Cardiac muscle cell (in vitro differentiated cells and primary cell): ENCODE results near the gene WDSUB1. TPM values are rescaled to one million over a fixed set of nuclear protein-coding genes. Genes with fewer than 3 reads are reported as not detected.

ENCODE experiments used
- DNase-seq, 2 donors: peaks; one replicate each; pipeline versions ENCODE4 v3.0.0 to v3.0.0-alpha.2; 2010 to 2017; ENCODE audit warnings: low read depth in 1 of 2, low spot score in 1 of 2
- H3K27ac ChIP-seq: fragments of 200-600 bp; sonication (generic); 2 replicates; pipeline ENCODE4 v1.5.1; 2016
- H3K27me3 ChIP-seq: fragments of 200-600 bp; sonication (generic); 2 replicates; pipeline ENCODE4 v1.6.0; 2016; ENCODE audit warnings: control low read depth
- H3K36me3 ChIP-seq: fragments of 200-600 bp; sonication (generic); 2 replicates; pipeline ENCODE4 v1.5.1; 2016; ENCODE audit warnings: control low read depth
- H3K4me1 ChIP-seq: fragments of 200-600 bp; sonication (generic); 2 replicates; pipeline ENCODE4 v1.8.1; 2017; ENCODE audit warnings: low read depth, mild to moderate bottlenecking, mixed run types
- H3K4me3 ChIP-seq: fragments of 200-600 bp; sonication (generic); 2 replicates; pipeline ENCODE4 v1.5.1; 2016; ENCODE audit warnings: mild to moderate bottlenecking
- H3K9me3 ChIP-seq: fragments of 200-600 bp; sonication (generic); 2 replicates; pipeline ENCODE4 v1.5.1; 2017; ENCODE audit warnings: low read depth, mild to moderate bottlenecking, control low read depth
- polyA plus RNA-seq: library from polyadenylated mRNA; unstranded; fragments of >200 nt; fragmentation: Nextera tagmentation; extraction: Ambion mirVana; gene quantifications from 2 replicates; pipeline ENCODE4 v1.2.1, GENCODE V29; 2016
- total RNA-seq: library from RNA; depleted of rRNA; stranded (reverse); fragments of >200 nt; gene quantifications from 2 replicates; pipeline ENCODE4 v1.2.3, GENCODE V29; 2016
- TF ChIP-seq, protein P1 (sequence below): IDR thresholded peaks from 2 replicates; pipeline ENCODE4 v1.5.1; 2012; ENCODE audit warnings: low read depth, mild to moderate bottlenecking, low read length

Gene WDSUB1
- total and polyA plus RNA-seq, 2 experiments from 2014 or later = 13.4 to 13.6 TPM

DNA sequence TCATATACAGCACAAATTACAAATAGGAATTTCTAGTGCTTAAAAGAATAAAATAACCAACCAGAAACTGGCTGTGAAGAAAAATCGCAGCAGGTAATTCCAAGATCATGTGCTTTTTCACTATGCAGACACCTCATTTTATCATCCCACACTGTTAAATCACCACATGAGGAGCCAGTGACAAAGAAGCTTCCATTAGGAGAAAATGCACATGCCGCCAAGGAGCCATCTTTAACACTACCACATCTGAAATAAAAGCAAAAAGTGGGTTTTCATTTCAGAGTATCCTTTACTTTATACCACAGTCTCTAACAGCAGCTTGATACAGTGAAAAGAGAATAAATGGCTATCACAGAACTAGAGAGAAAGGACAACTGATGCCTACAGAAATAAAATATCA is 6.8 kb downstream of the WDSUB1 start:
- H3K4me3 ChIP-seq = no peak overlapping the region
- no peak for DNase-seq
- TF ChIP-seq, protein P1, sequence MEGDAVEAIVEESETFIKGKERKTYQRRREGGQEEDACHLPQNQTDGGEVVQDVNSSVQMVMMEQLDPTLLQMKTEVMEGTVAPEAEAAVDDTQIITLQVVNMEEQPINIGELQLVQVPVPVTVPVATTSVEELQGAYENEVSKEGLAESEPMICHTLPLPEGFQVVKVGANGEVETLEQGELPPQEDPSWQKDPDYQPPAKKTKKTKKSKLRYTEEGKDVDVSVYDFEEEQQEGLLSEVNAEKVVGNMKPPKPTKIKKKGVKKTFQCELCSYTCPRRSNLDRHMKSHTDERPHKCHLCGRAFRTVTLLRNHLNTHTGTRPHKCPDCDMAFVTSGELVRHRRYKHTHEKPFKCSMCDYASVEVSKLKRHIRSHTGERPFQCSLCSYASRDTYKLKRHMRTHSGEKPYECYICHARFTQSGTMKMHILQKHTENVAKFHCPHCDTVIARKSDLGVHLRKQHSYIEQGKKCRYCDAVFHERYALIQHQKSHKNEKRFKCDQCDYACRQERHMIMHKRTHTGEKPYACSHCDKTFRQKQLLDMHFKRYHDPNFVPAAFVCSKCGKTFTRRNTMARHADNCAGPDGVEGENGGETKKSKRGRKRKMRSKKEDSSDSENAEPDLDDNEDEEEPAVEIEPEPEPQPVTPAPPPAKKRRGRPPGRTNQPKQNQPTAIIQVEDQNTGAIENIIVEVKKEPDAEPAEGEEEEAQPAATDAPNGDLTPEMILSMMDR = no peak
- no peak overlapping the region for H3K27ac ChIP-seq
- H3K4me1 ChIP-seq = no peaks in the 10 kb centered on the region
- H3K27me3 ChIP-seq = no peaks in the 10 kb centered on the region
- H3K36me3 ChIP-seq = peaks cover 9% of the 10 kb centered on the region
- no peaks in the 10 kb centered on the region for H3K9me3 ChIP-seq

DNA sequence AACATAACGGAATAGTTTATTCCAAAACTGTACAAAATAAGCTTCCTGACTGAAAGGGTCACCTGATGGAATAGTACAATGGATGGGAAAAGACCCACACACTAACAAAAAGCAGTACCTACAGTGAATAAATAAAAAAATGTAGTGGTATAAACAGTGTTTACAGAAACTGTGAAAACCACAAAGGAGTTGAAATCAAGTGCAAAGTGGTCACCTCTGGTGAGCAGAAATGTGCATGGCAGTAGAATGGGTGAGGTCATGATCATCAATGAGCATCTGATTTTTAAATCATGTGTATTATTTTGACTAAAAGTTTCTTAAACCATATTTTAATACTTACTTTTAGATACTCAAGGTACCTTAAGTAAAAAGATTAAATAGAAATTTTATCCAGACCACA is 11.4 kb downstream of the WDSUB1 start:
- TF ChIP-seq, protein P1 = no peak
- Histone ChIP-seq H3K9me3 (no peaks in the 10 kb centered on the region), H3K36me3 (peaks cover 3% of the 10 kb centered on the region), H3K27ac (no peak overlapping the region), H3K27me3 (no peaks in the 10 kb centered on the region), H3K4me1 (peaks cover 13% of the 10 kb centered on the region), H3K4me3 (no peak overlapping the region)
- no peak for DNase-seq

DNA sequence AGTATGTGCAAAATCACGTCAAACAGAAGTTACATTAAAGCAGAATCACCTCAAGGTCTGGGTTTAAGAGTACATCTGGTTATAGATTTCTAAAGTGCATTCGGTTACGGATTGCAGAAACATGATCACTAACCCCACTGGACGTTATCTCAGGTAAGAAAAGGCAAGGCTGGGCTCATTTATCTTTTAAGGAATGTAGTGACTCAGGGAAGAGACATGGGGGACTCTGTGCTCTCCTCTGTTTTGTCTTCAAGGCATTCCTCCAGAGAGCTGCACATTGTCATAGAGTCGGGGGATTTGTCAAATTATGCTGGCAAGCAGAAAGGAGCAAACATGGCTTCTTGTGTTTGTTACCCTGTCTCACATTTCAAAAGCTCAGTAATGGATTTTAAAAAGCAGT is 14.3 kb downstream of the WDSUB1 start:
- H3K27ac ChIP-seq = peak overlapping the region; percentile 77
- H3K9me3 ChIP-seq = no peaks in the 10 kb centered on the region
- peak in 1 of 2 donors; percentile 7 for DNase-seq

DNA sequence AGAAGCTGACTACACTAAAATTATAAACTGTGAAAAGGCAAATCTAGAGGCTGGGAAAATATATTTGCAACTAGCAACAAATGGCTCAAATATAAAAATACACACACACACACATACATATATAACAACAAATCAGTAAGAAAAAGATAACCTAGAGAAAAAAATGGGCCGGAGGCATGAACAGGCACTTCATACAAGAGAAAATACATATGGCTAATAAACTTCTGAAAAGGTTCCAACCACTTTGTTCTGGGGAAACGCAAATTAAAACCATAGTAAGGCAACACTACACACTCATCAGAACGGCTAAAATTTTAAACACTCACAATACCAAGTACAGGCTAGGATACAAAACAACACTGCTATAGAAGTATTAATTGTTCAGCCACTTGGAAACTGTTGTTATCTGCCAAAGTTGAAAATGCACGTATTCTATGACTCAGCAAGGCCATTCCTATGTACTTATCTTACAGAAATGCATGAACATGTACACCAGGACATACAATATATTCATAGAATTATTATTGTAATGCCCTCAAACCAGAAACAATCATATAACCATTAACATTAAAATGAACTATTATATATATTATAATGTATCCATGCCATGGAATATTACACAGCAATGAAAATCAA is 15.6 kb downstream of the WDSUB1 start:
- Histone ChIP-seq H3K36me3 (no peaks in the 10 kb centered on the region), H3K27me3 (no peaks in the 10 kb centered on the region), H3K4me1 (peaks cover 13% of the 10 kb centered on the region), H3K27ac (no peak overlapping the region), H3K9me3 (no peaks in the 10 kb centered on the region), H3K4me3 (no peak overlapping the region)
- no peak for DNase-seq
- TF ChIP-seq, protein P1 = no peak

More for the DNA sequence above, 14.3 kb downstream of the WDSUB1 start:
- Histone ChIP-seq H3K36me3 (no peaks in the 10 kb centered on the region), H3K4me1 (peaks cover 13% of the 10 kb centered on the region), H3K4me3 (no peak overlapping the region), H3K27me3 (no peaks in the 10 kb centered on the region)
- TF ChIP-seq, protein P1 = no peak

DNA sequence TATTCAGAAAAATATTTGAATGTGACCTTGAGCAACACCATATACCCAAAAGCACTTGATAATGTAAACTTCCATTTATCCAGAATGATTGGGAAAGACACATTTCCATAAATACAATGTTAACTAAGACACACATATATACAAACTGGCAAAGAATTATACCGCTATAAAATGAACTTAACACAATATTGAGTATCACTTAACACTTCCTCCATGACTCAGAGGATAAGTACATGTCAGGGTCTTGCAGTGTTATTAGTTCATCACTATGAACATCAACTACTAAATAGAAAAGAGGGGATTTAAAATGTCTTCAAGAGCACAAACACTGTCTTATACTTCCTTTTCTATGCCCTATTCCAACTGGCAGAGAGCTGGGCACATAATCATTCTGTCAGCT is 18.6 kb downstream of the WDSUB1 start:
- TF ChIP-seq, protein P1 = no peak
- Histone ChIP-seq H3K4me3 (no peak overlapping the region), H3K4me1 (peaks cover 32% of the 10 kb centered on the region), H3K9me3 (no peaks in the 10 kb centered on the region), H3K36me3 (no peaks in the 10 kb centered on the region), H3K27ac (no peak overlapping the region), H3K27me3 (no peaks in the 10 kb centered on the region)
- DNase-seq = no peak
